Measurements from ENCODE around the gene TJAP1. TPM values are rescaled to one million over a fixed set of nuclear protein-coding genes. Genes with fewer than 3 reads are reported as not detected.

The TJAP1 gene
- total and polyA plus RNA-seq, 4 donors, result 21.7 to 29.5 (median 23.4) TPM

GRCh38 chr6:43502666-43503065 is 25.3 kb downstream of the TJAP1 start:
- TF ChIP-seq, protein P1, sequence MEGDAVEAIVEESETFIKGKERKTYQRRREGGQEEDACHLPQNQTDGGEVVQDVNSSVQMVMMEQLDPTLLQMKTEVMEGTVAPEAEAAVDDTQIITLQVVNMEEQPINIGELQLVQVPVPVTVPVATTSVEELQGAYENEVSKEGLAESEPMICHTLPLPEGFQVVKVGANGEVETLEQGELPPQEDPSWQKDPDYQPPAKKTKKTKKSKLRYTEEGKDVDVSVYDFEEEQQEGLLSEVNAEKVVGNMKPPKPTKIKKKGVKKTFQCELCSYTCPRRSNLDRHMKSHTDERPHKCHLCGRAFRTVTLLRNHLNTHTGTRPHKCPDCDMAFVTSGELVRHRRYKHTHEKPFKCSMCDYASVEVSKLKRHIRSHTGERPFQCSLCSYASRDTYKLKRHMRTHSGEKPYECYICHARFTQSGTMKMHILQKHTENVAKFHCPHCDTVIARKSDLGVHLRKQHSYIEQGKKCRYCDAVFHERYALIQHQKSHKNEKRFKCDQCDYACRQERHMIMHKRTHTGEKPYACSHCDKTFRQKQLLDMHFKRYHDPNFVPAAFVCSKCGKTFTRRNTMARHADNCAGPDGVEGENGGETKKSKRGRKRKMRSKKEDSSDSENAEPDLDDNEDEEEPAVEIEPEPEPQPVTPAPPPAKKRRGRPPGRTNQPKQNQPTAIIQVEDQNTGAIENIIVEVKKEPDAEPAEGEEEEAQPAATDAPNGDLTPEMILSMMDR (IDR thresholded peaks at IDR 0.05; ENCODE audit: control extremely low read depth, extremely low read depth), result no peak
- no peak overlapping the region for H3K9ac ChIP-seq (ENCODE audit: insufficient read depth in 1 of 2, low read length in 2 of 2)
- no peak overlapping the region for H3K27ac ChIP-seq (ENCODE audit: low read depth in 1 of 2, low read length in 1 of 2)
- H3K4me3 ChIP-seq, result no peak overlapping the region
- H3K4me1 ChIP-seq (ENCODE audit: control insufficient read depth in 5 of 5, insufficient read depth in 5 of 5, low read length in 5 of 5), result peaks cover 0 to 8% (median 0%) of the 10 kb centered on the region in 5 donors
- DNase-seq, result no peak
- H3K27me3 ChIP-seq (ENCODE audit: control insufficient read depth in 3 of 3, insufficient read depth in 3 of 3, low read length in 2 of 3), result no peaks in the 10 kb centered on the region
- H3K9me3 ChIP-seq (ENCODE audit: control insufficient read depth in 4 of 4, insufficient read depth in 3 of 4, low read length in 3 of 4), result no peaks in the 10 kb centered on the region
- H3K36me3 ChIP-seq (ENCODE audit: control insufficient read depth in 4 of 4, insufficient read depth in 4 of 4, low read length in 4 of 4), result peaks cover 9 to 64% (median 28%) of the 10 kb centered on the region in 4 donors
- 96 to 97% methylated on average over 4 of the region's 4 CpGs for WGBS, 2 donors
- ATAC-seq (ENCODE audit: insufficient read depth, low FRiP score), result no peak

DNA sequence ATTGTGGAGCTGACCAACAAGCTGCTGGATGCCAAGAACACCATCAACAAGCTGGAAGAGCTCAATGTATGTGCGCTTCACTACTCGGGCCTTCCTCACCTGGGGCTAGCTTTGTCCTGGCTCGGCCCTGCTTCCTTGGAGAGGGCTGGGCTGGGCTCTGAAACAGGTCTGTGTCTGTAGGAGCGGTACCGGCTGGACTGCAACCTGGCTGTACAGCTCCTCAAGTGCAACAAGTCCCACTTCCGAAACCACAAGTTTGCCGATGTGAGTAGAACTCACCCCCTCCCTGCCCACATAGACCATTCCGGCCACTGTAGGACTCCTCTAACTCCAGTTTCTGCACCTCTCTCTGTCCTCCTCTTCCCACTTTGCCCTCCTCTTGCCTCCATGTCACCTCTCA is 26.1 kb downstream of the TJAP1 start:
- Histone ChIP-seq H3K9me3 (ENCODE audit: control insufficient read depth in 4 of 4, insufficient read depth in 3 of 4, low read length in 3 of 4) (no peaks in the 10 kb centered on the region), H3K4me3 (no peak overlapping the region), H3K27me3 (ENCODE audit: control insufficient read depth in 3 of 3, insufficient read depth in 3 of 3, low read length in 2 of 3) (peaks cover 0 to 4% (median 0%) of the 10 kb centered on the region in 3 donors), H3K36me3 (ENCODE audit: control insufficient read depth in 4 of 4, insufficient read depth in 4 of 4, low read length in 4 of 4) (peaks cover 9 to 61% (median 25%) of the 10 kb centered on the region in 4 donors), H3K27ac (ENCODE audit: low read depth in 1 of 2, low read length in 1 of 2) (no peak overlapping the region), H3K9ac (ENCODE audit: insufficient read depth in 1 of 2, low read length in 2 of 2) (no peak overlapping the region), H3K4me1 (ENCODE audit: control insufficient read depth in 5 of 5, insufficient read depth in 5 of 5, low read length in 5 of 5) (peaks cover 0 to 8% (median 0%) of the 10 kb centered on the region in 5 donors)
- TF ChIP-seq, protein P1 (IDR thresholded peaks at IDR 0.05; ENCODE audit: control extremely low read depth, extremely low read depth), result no peak
- WGBS, 2 donors, result 90 to 96% methylated on average over 8 of the region's 8 CpGs
- ATAC-seq (ENCODE audit: insufficient read depth, low FRiP score) (no peak), DNase-seq (no peak)

GRCh38 chr6:43504756-43505593 is 27.6 kb downstream of the TJAP1 start:
- DNase-seq (no peak), ATAC-seq (ENCODE audit: insufficient read depth, low FRiP score) (no peak)
- H3K4me1 ChIP-seq (ENCODE audit: control insufficient read depth in 5 of 5, insufficient read depth in 5 of 5, low read length in 5 of 5), result peaks cover 0 to 13% (median 3%) of the 10 kb centered on the region in 5 donors
- no peak overlapping the region for H3K27ac ChIP-seq (ENCODE audit: low read depth in 1 of 2, low read length in 1 of 2)
- TF ChIP-seq, protein P1 (IDR thresholded peaks at IDR 0.05; ENCODE audit: control extremely low read depth, extremely low read depth), result no peak
- H3K9ac ChIP-seq (ENCODE audit: insufficient read depth in 1 of 2, low read length in 2 of 2), result no peak overlapping the region
- peaks cover 0 to 14% (median 5%) of the 10 kb centered on the region in 3 donors for H3K27me3 ChIP-seq (ENCODE audit: control insufficient read depth in 3 of 3, insufficient read depth in 3 of 3, low read length in 2 of 3)
- peaks cover 7 to 48% (median 13%) of the 10 kb centered on the region in 4 donors for H3K36me3 ChIP-seq (ENCODE audit: control insufficient read depth in 4 of 4, insufficient read depth in 4 of 4, low read length in 4 of 4)
- no peak overlapping the region for H3K4me3 ChIP-seq
- WGBS, 2 donors, result 94 to 98% methylated on average over 26 of the region's 26 CpGs
- H3K9me3 ChIP-seq (ENCODE audit: control insufficient read depth in 4 of 4, insufficient read depth in 3 of 4, low read length in 3 of 4), result no peaks in the 10 kb centered on the region

Measured in lung (tissue), 12 donors.